NCI-H2227 treated with DMSO at 0.1 percent for 48 hours (cell line): ENCODE data around the gene FSD1L.

Experiments used
- DNase-seq: peaks from one replicate; lab custom pipeline; 2025; lab: John Stamatoyannopoulos, UW

The FSD1L gene

DNA sequence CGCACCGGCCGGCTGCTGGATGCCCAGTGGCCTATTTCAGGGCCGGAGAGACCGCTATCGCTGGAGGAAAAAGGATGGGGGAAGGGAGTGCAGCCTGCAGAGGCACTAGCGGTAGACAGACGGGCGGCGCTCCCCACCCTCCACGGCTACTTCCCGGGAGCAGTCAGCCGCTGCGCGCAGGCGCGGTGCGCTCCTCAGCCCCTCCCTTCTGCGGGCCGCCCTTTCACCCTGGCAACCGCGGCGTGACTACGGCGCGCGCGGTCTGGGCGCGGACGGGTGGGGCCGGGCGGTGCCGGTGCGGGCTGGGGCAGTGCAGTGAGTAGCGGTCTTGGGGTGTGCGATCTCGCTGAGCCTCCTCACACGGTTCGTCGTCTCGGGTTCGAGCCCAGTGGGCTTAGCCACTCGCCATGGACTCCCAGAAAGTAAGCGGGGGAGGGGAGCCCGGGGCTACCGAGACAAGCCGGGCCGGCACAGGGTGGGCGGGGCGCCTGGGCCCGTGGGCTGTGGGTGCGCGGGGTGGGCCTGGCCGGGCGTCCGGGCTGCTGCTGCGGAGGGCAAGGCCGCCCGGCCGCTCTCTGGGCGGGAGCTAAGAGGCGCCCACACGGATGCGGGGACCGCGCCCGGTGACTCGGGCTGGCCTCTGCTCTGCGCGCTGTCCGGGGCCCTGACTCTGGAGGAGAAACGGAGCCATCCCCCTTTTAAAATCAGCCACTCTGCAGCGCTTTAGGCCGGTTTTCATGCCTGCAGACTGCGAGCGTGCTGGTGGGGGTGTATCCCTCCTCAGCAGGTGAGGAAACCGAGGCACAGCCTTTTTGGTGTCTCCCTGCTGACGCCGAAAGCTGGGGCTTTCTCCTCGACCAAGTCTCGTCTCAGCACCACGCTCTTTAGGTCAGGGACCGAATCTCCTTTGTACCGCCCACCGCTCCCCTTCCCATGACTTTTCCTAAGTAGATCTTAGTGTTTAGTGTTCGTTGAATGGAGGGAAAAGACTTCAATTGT lies at the start of gene FSD1L:
Gene FSD1L, plus strand, starts transcription at position 221 of the 999 bp plus-strand sequence. Its CDS starts 187 bp downstream, at position 408.
- DNase-seq, result peak; percentile 89

DNA sequence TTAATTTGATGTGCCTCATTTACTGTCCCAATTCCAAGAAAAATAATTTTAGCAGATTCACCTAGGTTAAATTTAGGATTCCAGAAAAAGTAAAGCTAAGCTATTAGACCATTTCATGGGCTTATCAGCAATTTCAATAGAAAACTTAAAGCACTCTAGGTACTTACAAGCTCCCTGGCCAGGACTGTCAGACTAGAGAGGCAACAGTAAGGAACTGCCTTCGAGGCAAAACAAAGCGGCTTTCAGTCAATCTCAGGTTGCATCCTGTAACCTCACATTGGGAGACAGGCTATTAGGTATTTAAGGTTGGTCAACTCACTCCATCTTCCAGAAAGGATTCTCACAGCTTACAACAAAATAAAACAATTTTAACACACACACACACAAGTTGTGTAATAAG lies 48.7 kb upstream of the FSD1L start:
- no peak for DNase-seq

DNA sequence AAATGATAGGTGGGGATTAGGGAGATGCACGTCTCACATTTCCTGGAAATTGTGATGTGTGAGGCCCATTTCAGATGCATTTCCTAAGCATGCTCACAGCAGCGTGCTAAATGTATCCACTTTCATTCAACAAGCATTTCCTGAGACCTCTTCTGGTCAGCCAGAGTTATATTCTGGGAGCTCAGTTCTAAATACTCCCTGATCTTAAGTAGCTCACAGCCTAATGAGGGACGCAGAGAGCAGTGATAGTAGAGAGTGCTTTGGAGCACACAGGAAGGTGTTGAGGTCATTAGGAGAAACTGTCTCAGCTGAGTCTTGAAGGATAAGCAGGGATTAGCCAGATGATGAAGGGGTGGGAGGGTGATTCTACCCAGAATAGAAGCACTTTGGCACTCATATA lies 46.2 kb upstream of the FSD1L start:
- DNase-seq, result no peak

DNA sequence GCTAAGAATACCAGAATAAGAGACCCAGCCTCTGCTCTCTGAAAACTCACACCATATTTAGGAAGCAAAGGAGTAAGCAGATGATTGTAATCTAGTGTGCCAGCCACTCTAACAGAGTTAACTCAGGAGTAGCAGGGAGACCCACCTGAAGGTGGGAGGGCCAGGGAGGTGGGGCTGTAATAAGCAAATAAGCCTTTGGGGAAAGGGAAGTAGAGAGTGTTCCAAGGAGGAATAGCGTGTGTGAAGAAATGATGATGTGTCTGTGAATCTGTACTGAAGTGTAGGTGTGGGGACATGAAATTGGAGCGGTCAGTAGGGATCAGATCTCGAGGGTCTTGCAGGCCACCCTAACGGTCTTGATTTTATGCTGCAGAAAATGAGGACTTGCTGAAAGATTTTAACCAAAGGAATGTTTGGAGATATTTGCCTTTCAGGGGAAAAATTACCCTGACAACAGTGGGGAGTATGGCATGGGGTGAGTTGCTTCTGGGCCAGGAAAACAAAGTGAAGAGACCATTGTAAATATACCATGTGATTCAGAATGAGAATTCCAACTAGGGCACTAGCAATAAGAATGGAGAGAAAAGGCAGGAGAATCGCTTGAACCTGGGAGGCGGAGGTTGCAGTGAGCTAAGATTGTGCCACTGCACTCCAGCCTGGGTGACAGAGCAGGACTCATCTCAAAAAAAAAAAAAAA lies 44.1 kb upstream of the FSD1L start:
- DNase-seq, result no peak

DNA sequence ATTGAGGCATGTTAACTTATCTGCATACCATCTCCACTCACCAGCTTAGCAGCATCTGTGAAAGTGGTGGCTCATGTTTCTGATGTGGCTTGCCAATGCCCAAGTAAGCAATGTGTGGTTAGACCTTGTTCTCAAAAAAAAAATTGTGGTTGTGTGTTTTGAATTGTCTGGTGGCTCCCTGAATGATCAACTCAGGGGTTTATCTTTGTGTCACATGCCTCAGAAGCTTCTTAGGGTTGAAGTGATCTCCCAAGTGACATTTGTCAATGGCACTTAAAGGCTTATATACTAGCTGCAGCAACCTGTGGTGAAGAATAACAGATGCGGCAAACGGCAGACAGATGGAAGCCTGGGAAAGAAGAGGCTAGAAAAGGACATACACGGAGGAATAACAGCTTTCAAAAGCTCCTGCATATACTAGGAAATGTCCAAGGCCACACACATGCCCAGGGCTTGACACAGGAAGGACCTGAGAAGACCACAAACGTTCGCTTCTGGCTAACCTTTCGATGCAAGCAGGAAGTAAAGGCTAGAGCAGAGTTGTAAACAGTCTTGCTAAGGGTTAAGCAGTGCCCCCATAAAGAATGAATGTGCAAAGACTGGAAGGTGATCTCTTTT lies 42.2 kb upstream of the FSD1L start:
- no peak for DNase-seq

DNA sequence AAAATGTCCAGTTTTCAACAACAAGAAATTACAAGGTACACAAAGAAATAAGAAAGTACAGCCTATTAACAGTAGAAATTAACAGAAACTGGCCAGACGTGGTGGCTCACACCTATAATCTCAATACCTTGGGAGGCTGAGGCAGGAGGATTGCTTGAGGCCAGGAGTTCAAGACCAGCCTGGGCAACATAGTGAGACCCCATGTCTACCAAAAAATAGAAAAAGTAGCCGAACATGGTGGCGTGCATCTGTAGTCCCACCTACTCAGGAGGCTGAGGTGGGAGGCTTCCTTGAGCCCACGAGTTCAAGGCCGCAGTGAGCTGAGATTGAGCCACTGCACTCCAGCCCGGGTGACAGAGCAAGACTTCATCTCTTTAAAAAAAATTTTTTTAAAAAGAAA lies 41.5 kb upstream of the FSD1L start:
- no peak for DNase-seq

DNA sequence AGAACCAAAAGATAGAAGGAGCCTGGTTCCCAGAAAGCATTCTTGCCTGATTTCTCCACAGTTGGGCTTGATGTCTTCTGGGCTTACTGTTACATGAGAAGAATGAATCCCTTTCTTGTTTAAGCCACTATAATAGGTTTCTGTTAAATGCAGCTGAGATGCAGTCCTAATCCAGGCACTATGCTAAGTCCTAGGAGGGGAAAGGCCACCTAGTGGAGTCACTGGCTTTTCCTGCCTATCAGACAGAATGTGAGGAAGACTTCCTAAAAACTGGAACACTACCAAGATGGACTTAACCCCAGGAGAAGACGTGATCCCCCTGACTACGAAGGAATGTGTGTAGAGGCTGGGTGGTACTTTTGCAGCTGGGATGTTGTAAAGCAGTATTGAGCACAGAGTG lies 34.3 kb upstream of the FSD1L start:
- DNase-seq, result no peak

DNA sequence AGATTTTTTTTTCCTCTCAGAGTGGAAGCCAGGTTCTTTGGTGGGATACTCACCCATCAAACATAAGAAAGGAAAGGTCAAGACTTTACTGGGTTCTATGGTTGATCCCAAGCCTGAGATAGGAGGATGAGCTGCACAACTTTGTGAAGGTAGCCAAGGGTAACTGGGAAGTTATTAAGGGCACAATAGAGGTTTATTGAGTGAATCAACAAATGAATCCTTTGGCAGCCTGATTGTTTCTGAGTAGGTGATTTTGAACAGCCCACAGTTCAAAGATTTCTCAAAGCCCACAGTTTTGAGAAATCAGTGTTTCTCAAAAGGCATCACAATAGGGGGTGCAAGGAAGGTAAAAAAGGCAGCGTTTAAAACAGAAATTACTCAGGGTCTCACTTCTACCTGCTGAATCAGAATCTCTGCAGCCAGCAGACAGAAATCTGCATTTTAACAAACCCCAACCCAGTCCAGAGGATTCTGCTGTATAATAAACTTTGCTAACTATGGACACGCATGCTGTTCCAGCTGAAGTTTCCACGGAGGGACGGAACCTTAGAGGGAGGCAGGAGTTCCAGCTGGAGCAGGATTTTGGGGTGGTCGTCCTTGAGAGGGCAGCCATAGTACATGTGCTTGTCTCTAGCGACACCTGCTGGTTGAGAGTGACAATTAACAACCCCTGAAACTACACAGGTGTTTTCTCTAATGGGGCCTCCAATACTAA lies 32.7 kb upstream of the FSD1L start:
- peak; percentile 48 for DNase-seq

DNA sequence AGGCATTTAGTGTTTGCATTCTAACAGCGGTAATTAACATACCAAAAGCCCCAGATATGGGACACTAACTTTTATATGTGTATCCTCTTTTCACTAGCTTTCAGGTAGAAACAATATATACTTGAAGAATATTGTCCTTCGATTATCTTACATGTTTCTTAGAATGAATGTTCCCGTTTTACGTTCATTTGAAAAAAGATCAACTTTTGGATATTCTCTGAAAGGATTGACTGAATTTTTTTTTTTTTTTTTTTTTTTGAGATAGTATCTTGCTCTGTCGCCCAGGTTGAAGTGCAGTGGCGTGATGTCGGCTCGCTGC lies 32.2 kb upstream of the FSD1L start:
- DNase-seq, result no peak

DNA sequence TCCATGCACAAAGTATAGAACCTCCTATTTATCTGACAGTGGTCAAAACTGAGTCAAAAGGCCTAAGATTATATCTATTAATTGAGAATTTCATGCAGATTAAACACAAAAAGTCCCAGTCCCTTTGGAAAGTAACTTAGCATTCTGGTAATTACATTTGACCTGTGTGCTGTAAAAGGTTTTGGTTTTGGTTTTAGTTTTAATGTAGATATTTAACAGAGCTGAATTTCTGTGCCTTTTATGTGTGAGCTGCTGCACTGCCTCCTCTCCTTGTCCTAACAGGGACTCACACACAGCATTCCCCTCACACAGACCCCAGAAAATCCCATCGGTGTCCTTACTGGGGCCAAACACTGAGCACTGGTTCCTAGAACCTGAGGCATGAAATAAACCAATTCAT lies 31.0 kb upstream of the FSD1L start:
- no peak for DNase-seq

DNA sequence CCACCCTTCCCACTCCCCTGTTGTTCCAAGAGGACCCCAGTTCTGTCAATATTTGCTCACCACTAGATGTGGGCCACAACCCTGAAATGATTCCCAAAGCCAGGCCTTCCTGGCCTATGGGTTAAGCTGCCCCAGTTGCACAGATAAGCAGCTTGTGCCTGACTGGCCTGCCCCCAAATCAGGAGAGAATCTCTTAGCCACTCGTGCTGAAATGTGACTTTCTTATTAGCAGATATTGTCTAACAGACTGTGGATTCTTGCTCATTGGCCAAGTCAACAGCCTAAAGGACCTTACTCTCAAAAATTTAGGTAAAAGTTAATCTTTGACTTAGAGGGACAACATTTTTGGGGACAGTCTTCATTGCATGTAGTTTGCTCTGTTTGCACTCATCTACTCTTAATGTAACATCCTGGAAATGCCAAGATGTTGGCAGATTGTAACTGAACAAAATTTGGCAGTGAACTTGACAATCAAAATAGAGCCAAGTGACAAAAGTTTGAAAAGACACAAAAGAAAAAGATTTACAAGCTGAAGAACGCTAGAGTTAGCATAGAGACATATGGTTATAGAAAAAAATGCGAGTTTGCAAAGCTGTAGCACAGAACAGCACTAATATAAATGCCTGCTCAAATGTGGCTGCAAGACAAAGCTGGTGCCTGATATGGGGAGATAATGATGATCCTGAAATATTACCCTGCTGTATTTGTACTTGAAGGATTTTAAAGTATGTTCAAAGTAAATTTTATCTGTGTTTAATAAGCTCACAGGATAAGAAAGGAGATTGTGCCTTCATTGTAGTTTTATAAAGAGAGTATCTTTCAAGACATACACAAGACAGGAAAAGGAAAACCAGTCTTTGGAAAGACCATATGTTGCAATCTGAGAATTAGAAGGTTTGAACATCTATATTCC lies 29.0 kb upstream of the FSD1L start:
- DNase-seq, result no peak

DNA sequence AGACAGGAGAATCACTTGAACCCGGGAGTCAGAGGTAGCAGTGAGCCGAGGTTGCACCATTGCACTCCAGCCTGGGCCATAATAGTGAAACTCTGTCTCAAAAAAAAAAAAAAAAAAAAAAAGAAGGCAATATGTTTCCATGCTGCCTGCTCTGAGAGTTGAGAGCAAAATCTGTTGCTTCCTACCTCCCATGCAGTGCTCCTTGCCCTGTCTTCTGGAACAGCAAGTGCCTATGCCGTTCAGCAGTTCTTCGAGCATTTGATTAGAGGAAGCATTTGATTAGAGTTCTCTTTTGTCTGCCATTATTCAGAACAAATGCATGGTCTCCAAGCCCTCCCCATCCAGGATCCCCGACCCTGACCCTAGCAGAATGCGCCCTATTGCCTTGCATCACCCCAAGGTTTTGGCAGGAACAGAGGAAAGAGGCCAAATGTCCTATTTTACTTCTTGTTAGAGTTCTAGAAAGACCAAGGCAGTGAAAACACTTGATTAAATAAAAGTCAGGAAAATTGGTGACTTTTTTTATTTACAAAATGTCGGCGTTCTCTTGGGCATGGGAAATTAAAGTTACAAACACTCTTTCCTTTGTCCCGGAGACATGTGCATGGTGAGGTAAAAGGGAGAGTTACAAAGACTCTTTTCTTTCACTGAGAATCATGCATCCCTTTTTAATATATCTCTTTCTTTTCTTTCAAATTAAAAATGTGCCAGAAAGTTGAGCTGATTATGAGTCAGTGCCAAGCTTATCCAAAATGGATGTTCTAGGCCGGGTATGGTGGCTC lies 27.8 kb upstream of the FSD1L start:
- no peak for DNase-seq

DNA sequence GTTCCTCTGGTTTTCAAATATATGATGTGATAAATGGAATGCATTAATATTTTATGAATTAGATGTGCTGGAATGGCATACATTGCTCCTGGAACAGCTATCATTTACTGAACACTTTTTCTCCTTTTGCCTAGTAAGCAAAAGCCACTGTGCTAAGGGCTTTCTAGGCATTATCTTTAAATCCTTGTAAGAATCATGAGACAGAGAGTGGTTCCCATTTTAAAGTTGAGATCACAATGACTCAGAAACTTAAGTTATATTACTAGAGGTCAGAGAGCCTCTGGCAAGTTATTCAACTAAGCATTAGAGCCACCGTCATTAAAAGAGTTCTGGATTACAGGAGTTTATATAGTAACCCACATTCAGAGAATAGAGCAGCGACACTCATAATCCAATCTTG lies 26.7 kb upstream of the FSD1L start:
- no peak for DNase-seq

DNA sequence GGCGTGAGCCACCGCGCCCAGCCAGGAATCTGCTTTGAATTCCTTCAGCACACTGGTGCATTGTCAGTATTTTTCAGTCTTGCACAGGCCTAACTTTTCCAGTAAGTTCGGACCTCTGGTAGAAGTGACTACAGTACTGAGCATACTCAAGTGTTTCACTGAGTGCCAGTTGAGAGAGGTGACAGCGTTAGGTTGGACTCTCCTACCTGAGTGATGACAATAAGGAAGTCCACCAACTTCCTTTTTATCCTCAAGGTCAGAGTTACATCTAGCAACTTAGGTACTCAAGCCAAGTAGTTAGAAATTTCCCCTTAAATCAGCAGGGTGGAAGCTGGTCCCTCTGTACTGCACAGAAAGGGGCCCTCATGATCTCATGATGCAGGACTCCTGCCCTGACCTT lies 26.0 kb upstream of the FSD1L start:
- no peak for DNase-seq

DNA sequence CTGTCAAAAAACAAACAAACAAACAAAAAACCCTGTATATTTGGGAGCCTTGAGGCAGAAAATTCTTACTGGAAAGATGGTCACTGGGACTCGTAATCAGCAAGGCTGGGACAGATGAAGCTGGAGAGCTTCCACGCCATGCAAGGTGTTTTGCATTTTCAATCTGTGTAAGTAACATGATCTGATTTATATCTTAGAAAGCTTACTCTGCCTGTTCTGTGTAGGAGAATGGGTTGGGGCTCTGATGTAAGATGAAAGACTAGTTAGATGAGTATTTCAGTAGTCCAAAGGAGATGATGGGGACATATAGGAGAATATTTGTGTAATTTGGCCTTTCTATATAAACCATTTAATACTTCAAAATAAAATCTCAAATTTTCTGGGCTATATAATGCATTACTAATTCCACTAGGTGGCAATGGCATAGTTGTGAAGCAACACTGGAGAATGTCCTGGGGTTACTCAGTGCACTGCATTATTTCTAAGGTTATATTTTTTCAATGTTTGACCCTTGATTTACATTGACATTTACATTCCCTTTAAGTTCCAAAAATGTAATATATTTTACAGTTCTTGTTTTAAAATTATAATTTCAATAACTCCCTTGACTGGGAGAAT lies 21.9 kb upstream of the FSD1L start:
- DNase-seq, result peak; percentile 3

DNA sequence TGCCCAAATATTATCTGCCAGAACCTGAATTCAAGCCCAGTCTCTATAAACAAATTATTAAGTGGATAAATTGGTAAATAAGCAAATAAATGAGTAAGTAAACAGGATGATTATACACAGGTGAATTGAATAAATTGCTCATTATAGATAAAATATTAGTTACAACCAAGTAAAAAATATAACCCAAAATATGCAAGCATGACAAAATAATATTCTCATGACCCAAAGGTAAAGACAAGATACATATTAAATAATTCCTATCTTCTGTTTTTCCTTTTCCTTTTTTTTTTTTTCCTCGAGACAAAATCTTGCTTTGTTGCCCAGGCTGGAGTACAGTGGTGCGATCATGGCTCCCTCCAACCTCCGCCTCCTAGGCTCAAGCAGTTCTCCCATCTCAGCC lies 21.2 kb upstream of the FSD1L start:
- no peak for DNase-seq

DNA sequence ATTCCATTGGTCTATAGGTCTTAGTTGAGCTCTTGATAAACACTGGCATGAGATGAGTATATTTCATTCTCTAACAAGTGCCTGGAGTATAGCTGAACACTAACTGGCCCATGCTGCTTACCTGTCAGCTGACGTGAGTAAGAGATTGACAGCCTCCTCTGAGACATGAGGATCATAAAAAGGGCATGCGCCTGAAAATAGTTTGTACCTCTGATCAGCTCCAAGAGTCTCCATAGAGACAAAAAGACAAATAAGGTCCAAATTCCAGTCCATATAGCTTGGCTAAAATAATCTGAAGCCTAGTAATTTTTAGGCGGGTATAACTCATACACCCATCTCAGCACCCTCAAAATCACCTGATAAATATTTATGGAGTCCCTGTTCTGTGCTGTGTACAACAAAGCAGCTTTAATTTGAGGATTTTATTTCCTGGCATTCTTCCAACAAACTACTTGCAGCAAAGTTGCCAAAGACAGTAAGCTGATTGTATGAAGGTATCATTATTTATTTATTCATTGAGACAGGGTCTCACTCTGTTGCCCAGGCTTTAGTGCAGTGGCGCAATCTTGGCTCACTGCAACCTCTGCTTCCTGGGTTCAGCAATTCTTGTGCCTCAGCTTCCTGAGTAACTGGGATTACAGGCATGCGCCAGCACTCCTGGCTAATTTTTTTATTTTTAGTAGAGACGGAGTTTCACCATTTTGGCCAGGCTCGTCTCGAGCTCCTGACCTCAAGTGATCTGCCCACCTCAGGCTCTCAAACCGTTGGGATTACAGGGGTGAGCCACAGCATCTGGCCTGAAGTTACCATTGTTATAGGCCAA lies 16.2 kb upstream of the FSD1L start:
- DNase-seq, result no peak

DNA sequence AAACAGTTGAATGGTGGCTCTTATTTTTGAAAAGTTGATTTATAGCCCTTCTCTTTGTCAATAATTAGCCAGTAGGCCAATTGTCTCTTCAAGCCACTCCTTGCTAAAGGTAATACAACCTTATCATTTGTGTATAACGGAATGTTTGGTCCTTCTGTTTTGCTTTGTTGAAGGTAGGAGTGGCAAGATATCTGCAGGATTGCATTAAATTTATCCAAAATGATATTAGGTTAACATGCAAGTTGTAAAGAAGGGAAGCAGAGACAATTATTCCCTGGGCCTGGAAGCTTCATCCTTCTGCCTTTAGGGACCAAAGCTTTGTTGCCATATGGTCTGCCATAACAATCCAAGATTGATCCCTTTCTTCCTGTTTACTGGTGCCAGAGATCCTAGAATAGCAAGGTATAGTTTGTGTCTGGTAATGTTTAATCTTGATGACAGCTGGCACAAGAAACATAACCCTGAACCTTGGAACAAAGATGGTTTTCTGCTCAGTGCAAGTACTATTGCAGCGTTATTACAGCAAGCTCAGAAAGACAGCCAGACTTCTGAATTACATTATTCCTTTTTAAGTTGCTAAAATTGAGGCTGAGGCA lies 15.5 kb upstream of the FSD1L start:
- no peak for DNase-seq

DNA sequence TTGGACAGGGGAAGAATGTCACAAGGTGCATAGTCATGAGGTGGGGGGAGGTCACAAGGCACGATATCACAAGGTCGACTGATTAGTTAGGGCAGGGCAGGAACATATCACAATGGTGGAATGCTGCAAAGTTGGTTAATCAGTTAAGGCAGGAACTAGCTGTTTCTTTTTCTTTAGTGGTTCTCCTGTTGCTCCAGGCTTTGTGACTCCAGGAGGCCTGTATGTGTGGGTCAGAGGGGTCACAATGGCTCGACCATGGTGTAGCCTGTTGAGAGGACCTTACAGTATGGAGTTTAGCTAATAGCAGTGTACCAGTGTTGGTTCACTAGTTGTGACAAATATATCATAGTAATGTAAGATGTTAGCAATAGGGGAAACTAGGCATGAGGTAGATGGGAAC lies 12.4 kb upstream of the FSD1L start:
- no peak for DNase-seq
